Skeletal muscle tissue (tissue), 4 donors: ENCODE data around the gene EPSTI1. TPM values are rescaled to one million over a fixed set of nuclear protein-coding genes. Genes with fewer than 3 reads are reported as not detected.
"Not testable (repeated sequence)": the region's sequence is repeated elsewhere in the genome, so short reads cannot be mapped to it uniquely, and the experiment has no call there.

Experiments used
- H3K27ac ChIP-seq: one replicate; pipeline ENCODE4 v1.7.0; 2013; ENCODE audit warnings: mild to moderate bottlenecking, low read depth, low read length, inconsistent platforms
- H3K27me3 ChIP-seq, 3 donors: one replicate each; pipeline ENCODE4 v1.7.0; 2013; ENCODE audit warnings: low read length in 3 of 3; ENCODE audit not compliant: control insufficient read depth in 3 of 3, insufficient read depth in 3 of 3
- H3K36me3 ChIP-seq, 3 donors: one replicate each; pipeline ENCODE4 v1.7.0; 2013; ENCODE audit warnings: low read length in 3 of 3; ENCODE audit not compliant: control insufficient read depth in 3 of 3, insufficient read depth in 3 of 3
- H3K4me1 ChIP-seq, 3 donors: one replicate each; pipeline ENCODE4 v1.7.0; 2013; ENCODE audit warnings: low read length in 3 of 3, mild to moderate bottlenecking in 3 of 3; ENCODE audit not compliant: control insufficient read depth in 3 of 3, insufficient read depth in 3 of 3
- H3K4me3 ChIP-seq, 3 donors: one replicate each; pipeline ENCODE4 v1.7.0; 2013; ENCODE audit warnings: low read length in 3 of 3
- H3K9ac ChIP-seq, 3 donors: one replicate each; pipeline ENCODE4 v1.7.0; 2013; ENCODE audit warnings: low read length in 3 of 3, mild to moderate bottlenecking in 3 of 3, moderate library complexity in 2 of 3, low read depth in 1 of 3
- H3K9me3 ChIP-seq, 3 donors: one replicate each; pipeline ENCODE4 v1.7.0; 2013; ENCODE audit warnings: low read length in 3 of 3; ENCODE audit not compliant: control insufficient read depth in 3 of 3
- total RNA-seq: library from RNA; depleted of rRNA; stranded (reverse); fragments of >200 nt; gene quantifications from one replicate; pipeline ENCODE4 v1.2.3, GENCODE V29; 2014
- donor health status: Osteomylitis.

EPSTI1 gene
- total RNA-seq, 1 donor from 2014 or later, result 1.6 TPM

- peak overlapping the region; percentile 77 to 90 (median 82) for H3K4me3 ChIP-seq
- H3K27ac ChIP-seq, result peak overlapping the region; percentile 66
Observed at GRCh38 chr13:42992764-42993122, 702 bp upstream of the EPSTI1 start.

GRCh38 chr13:42991233-42991897 lies 676 bp downstream of the EPSTI1 start:
- H3K4me3 ChIP-seq, result peak overlapping the region; percentile 77 to 90 (median 82)
- peaks cover 0 to 16% (median 5%) of the 10 kb centered on the region in 3 donors for H3K4me1 ChIP-seq
- peak overlapping the region; percentile 66 for H3K27ac ChIP-seq
- not testable (repeated sequence) for H3K9me3 ChIP-seq, H3K36me3 ChIP-seq, H3K27me3 ChIP-seq
- H3K9ac ChIP-seq, result peak overlapping the region; percentile 74 to 83 (median 77)

More at GRCh38 chr13:42992764-42993122, 702 bp upstream of the EPSTI1 start:
- H3K9ac ChIP-seq, result peak overlapping the region; percentile 74 to 83 (median 77)
- peaks cover 0 to 16% (median 5%) of the 10 kb centered on the region in 3 donors for H3K4me1 ChIP-seq
- H3K9me3 ChIP-seq, result no peaks in the 10 kb centered on the region
- H3K27me3 ChIP-seq, result no peaks in the 10 kb centered on the region
- H3K36me3 ChIP-seq, result no peaks in the 10 kb centered on the region

- Histone ChIP-seq H3K27me3 (no peaks in the 10 kb centered on the region), H3K27ac (no peak overlapping the region), H3K9me3 (no peaks in the 10 kb centered on the region), H3K4me1 (peaks cover 3 to 21% (median 11%) of the 10 kb centered on the region in 3 donors), H3K36me3 (no peaks in the 10 kb centered on the region), H3K4me3 (peak overlapping the region in 2 of 3 donors; percentile 17 to 82), H3K9ac (no peak overlapping the region)
Observed at GRCh38 chr13:42990291-42991232, 1.5 kb downstream of the EPSTI1 start.

DNA sequence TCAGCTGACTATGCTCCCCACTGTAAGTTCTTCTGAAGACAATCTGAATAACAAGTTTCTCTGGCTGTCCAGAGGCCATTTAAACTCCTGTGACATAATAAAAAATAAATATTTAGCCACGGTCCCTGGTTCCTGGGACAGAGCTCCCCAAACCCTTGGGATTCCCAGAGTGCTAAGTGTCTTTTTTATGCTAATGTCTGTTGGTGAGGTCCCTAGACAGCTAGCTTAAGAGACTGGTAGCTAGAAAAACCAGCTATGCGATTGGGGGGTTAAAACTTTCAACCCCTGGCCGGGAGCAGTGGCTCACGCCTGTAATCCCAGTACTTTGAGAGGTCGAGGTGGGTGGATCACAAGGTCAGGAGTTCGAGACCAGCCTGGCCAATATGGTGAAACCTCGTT lies 5.9 kb downstream of the EPSTI1 start:
- Histone ChIP-seq H3K4me1 (peaks cover 3 to 21% (median 11%) of the 10 kb centered on the region in 3 donors), H3K9me3 (no peaks in the 10 kb centered on the region), H3K36me3 (no peaks in the 10 kb centered on the region), H3K9ac (no peak overlapping the region), H3K27ac (no peak overlapping the region), H3K4me3 (peak overlapping the region in 1 of 3 donors; percentile 10), H3K27me3 (no peaks in the 10 kb centered on the region)

- no peaks in the 10 kb centered on the region for H3K36me3 ChIP-seq
- no peak overlapping the region for H3K9ac ChIP-seq
- H3K4me3 ChIP-seq, result peak overlapping the region in 1 of 3 donors; percentile 10
- no peak overlapping the region for H3K27ac ChIP-seq
- H3K4me1 ChIP-seq, result peaks cover 3 to 16% (median 7%) of the 10 kb centered on the region in 3 donors
- H3K27me3 ChIP-seq, result no peaks in the 10 kb centered on the region
- no peaks in the 10 kb centered on the region for H3K9me3 ChIP-seq
Observed at GRCh38 chr13:42985312-42986175, 6.5 kb downstream of the EPSTI1 start.

DNA sequence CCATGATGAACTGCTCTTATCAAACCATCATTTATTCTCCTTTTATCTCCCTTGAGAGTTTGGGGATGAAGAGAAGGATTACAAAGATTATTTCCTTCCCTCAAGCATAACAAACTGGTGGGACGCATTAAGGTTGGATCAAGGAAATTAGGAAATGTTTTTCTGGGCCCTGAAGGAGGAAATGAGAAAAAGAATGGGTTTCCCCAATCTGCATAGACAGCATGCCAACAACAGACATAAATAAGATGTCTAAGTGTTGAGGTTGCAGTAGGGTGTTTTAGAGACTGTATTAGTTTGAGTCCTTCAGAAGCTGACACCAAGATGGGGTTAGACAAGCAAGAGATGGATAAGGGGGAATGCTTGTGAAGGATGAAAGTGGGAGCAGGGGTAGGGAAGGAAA lies 7.3 kb downstream of the EPSTI1 start:
- no peaks in the 10 kb centered on the region for H3K36me3 ChIP-seq
- H3K9ac ChIP-seq, result no peak overlapping the region
- H3K9me3 ChIP-seq, result no peaks in the 10 kb centered on the region
- peaks cover 3 to 16% (median 7%) of the 10 kb centered on the region in 3 donors for H3K4me1 ChIP-seq
- no peak overlapping the region for H3K27ac ChIP-seq
- no peaks in the 10 kb centered on the region for H3K27me3 ChIP-seq
- H3K4me3 ChIP-seq, result no peak overlapping the region

DNA sequence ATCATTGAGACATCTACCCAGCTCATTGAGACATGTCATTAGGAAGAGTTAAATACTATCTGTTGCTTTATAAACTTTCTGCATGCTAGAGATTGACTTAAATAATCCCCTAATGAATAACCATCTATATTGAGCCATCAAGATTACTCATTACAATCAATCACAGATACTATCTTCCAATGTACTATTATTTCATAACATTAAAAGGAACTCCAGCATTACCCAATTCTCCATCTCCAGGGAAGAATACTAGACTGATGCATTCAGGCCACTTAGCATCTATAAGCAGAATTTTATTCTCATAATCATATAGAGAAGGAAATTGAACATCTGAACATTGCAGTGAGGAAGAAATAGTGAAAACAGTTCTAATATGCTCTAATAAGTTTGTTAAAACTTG lies 8.0 kb downstream of the EPSTI1 start:
- H3K4me3 ChIP-seq, result no peak overlapping the region
- H3K9me3 ChIP-seq, result no peaks in the 10 kb centered on the region
- H3K27ac ChIP-seq, result no peak overlapping the region
- H3K36me3 ChIP-seq, result no peaks in the 10 kb centered on the region
- H3K4me1 ChIP-seq, result peaks cover 3 to 16% (median 7%) of the 10 kb centered on the region in 3 donors
- no peaks in the 10 kb centered on the region for H3K27me3 ChIP-seq
- H3K9ac ChIP-seq, result no peak overlapping the region

DNA sequence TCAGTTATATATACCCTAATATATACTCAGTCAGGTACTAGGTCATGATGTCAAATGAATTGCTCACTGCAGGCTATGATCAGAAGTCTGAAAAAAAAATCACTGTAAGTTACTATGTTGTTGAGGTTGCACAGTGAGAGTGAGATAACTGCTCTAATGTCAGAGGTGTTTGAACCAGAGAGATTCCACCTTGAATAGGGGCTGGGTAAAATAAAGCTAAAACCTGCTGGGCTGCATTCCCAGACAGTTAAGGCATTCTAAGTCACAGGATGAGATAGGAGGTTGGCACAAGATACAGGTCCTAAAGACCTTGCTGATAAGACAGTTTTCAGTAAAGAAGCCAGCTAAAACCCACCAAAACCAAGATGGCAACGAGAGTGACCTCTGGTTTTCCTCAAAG lies 10.2 kb downstream of the EPSTI1 start:
- no peaks in the 10 kb centered on the region for H3K9me3 ChIP-seq
- H3K9ac ChIP-seq, result no peak overlapping the region
- no peak overlapping the region for H3K4me3 ChIP-seq
- no peak overlapping the region for H3K27ac ChIP-seq
- H3K27me3 ChIP-seq, result no peaks in the 10 kb centered on the region
- H3K4me1 ChIP-seq, result peaks cover 3 to 16% (median 7%) of the 10 kb centered on the region in 3 donors
- no peaks in the 10 kb centered on the region for H3K36me3 ChIP-seq

DNA sequence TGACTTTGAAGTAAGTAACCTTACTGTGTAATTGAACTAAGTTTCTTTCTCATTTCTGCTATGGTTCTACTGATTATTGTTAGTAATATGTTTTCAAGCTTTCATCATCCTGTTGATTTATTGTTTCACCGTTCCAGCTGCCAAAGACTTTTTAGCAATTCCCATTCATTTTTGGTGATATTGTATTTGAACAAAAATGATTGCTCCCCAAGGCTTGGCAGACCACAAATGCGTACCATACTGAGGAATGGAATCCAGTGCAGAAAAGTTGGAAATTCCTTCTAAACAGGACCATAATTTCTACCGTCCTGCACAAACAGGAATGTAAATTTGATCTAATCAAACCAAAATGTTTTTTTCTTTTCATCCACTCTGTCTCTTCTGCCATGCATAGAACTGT lies 10.7 kb downstream of the EPSTI1 start:
- Histone ChIP-seq H3K4me3 (no peak overlapping the region), H3K4me1 (peaks cover 3 to 16% (median 7%) of the 10 kb centered on the region in 3 donors), H3K27ac (no peak overlapping the region), H3K36me3 (no peaks in the 10 kb centered on the region), H3K9ac (no peak overlapping the region), H3K9me3 (no peaks in the 10 kb centered on the region), H3K27me3 (no peaks in the 10 kb centered on the region)
